B cell (primary cell): Measurements from ENCODE around the gene LIF. TPM values are rescaled to one million over a fixed set of nuclear protein-coding genes. Genes with fewer than 3 reads are reported as not detected.
A peak's percentile ranks its signal among the peaks of the same experiment; 100 is the strongest.

Experiments used
- ATAC-seq: fragments of 200-7000 bp; cut with Tn5 transposase; one replicate; pipeline ENCODE4 v1.10.0; 2021; ENCODE audit warnings: low read depth, mild to moderate bottlenecking, moderate number of reproducible peaks, moderate library complexity
- CTCF ChIA-PET: fragments of 350-600 bp; sonication (Branson Sonifier 250); formaldehyde crosslinking; loops from one replicate; lab custom pipeline; 2021; ENCODE audit warnings: antibody characterized with exemption, inconsistent platforms; lab: Charles Lee
- POLR2A ChIA-PET: fragments of 350-600 bp; sonication (Branson Sonifier 250); formaldehyde crosslinking; loops from one replicate; lab custom pipeline; 2021; ENCODE audit warnings: antibody characterized with exemption; lab: Charles Lee
- DNase-seq: peaks from one replicate; pipeline ENCODE4 v3.0.0; 2013
- H2AFZ ChIP-seq: 2 replicates; pipeline ENCODE4 v1.6.1; 2012; ENCODE audit warnings: mild to moderate bottlenecking, low read depth, low read length; ENCODE audit not compliant: insufficient read depth, poor library complexity, severe bottlenecking
- H3K27ac ChIP-seq, 2 donors: 1 replicate in 1 of 2; 2 replicates in 1 of 2; pipeline ENCODE4 v1.5.1; 2012 to 2013; ENCODE audit warnings: low read length in 2 of 2, mild to moderate bottlenecking in 2 of 2, moderate library complexity in 1 of 2
- H3K27me3 ChIP-seq, 4 experiments: fragments of 200-600 bp in 1 of 4; sonication (generic) in 1 of 4; replicated peaks in 1 of 4; 1 replicate in 2 of 4; 2 replicates in 2 of 4; pipeline versions ENCODE4 v1.6.1 to v1.7.0; 2013 to 2016; ENCODE audit warnings: low read length in 3 of 4, mild to moderate bottlenecking in 2 of 4, mixed read lengths in 1 of 4, moderate library complexity in 1 of 4; ENCODE audit not compliant: insufficient read depth in 4 of 4, control insufficient read depth in 3 of 4; ENCODE audit errors: control extremely low read depth in 1 of 4
- H3K36me3 ChIP-seq, 2 experiments: replicated peaks in 1 of 2; 1 replicate in 1 of 2; 2 replicates in 1 of 2; pipeline versions ENCODE4 v1.6.1 to v1.7.1; 2013; ENCODE audit warnings: low read length in 1 of 2; ENCODE audit not compliant: insufficient read depth in 2 of 2, control insufficient read depth in 1 of 2; ENCODE audit errors: control extremely low read depth in 1 of 2, extremely low read depth in 1 of 2
- H3K4me1 ChIP-seq, 2 donors: fragments of 200-600 bp in 1 of 2; sonication (generic) in 1 of 2; 1 replicate in 1 of 2; 2 replicates in 1 of 2; pipeline versions ENCODE4 v1.5.1 to v1.6.1; 2013 to 2017; ENCODE audit warnings: low read length in 2 of 2; ENCODE audit not compliant: control insufficient read depth in 2 of 2, insufficient read depth in 2 of 2
- H3K4me2 ChIP-seq: replicated peaks from 2 replicates; pipeline ENCODE3; 2012; ENCODE audit warnings: mild to moderate bottlenecking, low read depth, low read length; ENCODE audit not compliant: poor library complexity, severe bottlenecking
- H3K4me3 ChIP-seq, 5 experiments: fragments of 200-600 bp in 1 of 5; sonication (generic) in 1 of 5; 1 replicate in 3 of 5; 2 replicates in 2 of 5; pipeline versions ENCODE4 v1.5.1 to v1.7.0; 2011 to 2016; ENCODE audit warnings: low read length in 4 of 5, mild to moderate bottlenecking in 4 of 5, low read depth in 2 of 5, control low read depth in 1 of 5, moderate library complexity in 1 of 5; ENCODE audit not compliant: insufficient read depth in 1 of 5; ENCODE audit errors: control extremely low read depth in 1 of 5, extremely low read depth in 1 of 5
- H3K79me2 ChIP-seq: fragments of 200-600 bp; sonication (generic); one replicate; pipeline ENCODE4 v1.6.0; 2016; ENCODE audit warnings: low read length; ENCODE audit not compliant: control insufficient read depth, insufficient read depth
- H3K9ac ChIP-seq: fragments of 200-600 bp; sonication (generic); 2 replicates; pipeline ENCODE4 v1.6.1; 2017; ENCODE audit warnings: mild to moderate bottlenecking, low read length, moderate library complexity
- H3K9me3 ChIP-seq, 3 donors: one replicate each; pipeline versions ENCODE4 v1.6.1 to v1.7.1; 2013; ENCODE audit warnings: low read length in 2 of 3; ENCODE audit not compliant: control insufficient read depth in 2 of 3, insufficient read depth in 1 of 3; ENCODE audit errors: control extremely low read depth in 1 of 3
- H4K20me1 ChIP-seq: 2 replicates; pipeline ENCODE4 v1.6.0; 2012; ENCODE audit warnings: mild to moderate bottlenecking, low read length; ENCODE audit not compliant: insufficient read depth, control insufficient read depth, poor library complexity, severe bottlenecking
- H3K27ac Mint-ChIP-seq: one replicate; pipeline ENCODE4 v1.8.0; 2021; ENCODE audit warnings: mixed read lengths
- H3K27me3 Mint-ChIP-seq: one replicate; pipeline ENCODE4 v1.8.0; 2021; ENCODE audit warnings: mixed read lengths
- H3K4me1 Mint-ChIP-seq: one replicate; pipeline ENCODE4 v1.8.0; 2021; ENCODE audit warnings: mixed read lengths
- H3K4me3 Mint-ChIP-seq: one replicate; pipeline ENCODE4 v1.8.0; 2021; ENCODE audit warnings: mixed read lengths
- H3K9me3 Mint-ChIP-seq: one replicate; pipeline ENCODE4 v1.8.0; 2022; ENCODE audit warnings: mixed read lengths; ENCODE audit not compliant: insufficient read depth
- CTCF ChIP-seq: fragments of 200-600 bp; IDR thresholded peaks from one replicate; pipeline ENCODE4 v1.8.0; 2022; ENCODE audit warnings: antibody characterized with exemption, mild to moderate bottlenecking
- EZH2 ChIP-seq: IDR thresholded peaks from 2 replicates; pipeline ENCODE4 v1.6.1; 2012; ENCODE audit warnings: borderline replicate concordance, low read depth, mild to moderate bottlenecking, moderate library complexity, low read length; ENCODE audit not compliant: insufficient read depth, poor library complexity, severe bottlenecking
- WGBS: methylation state at CpG from one replicate; pipeline ENCODE4 v1.1.5; 2013; ENCODE audit warnings: missing lambda C conversion rate; ENCODE audit not compliant: insufficient coverage; 5-methylcytosine and 5-hydroxymethylcytosine counted together
- intact Hi-C: fragments of 100-400 bp; cut with micrococcal nuclease; formaldehyde crosslinking; loops from one replicate; pipeline ENCODE4 v1.10.0; 2022
- polyA plus RNA-seq: library from polyadenylated mRNA; depleted of rRNA; stranded (reverse); fragments of >200 nt; gene quantifications from 2 replicates; pipeline ENCODE4 v1.2.3, GENCODE V29; 2012
- total RNA-seq, 2 donors: library from RNA; stranded (reverse); fragments of 120-200 nt in 1 of 2; gene quantifications; 1 replicate in 1 of 2; 2 replicates in 1 of 2; pipeline versions ENCODE4 v1.2.3 to v1.2.4, GENCODE V29; 2013 to 2022

LIF gene
- total and polyA plus RNA-seq, 2 donors (not counting 1 experiment from before 2014, with no cell fraction given): 0.47 TPM; not detected in 1

- Histone ChIP-seq H3K9ac (no peak overlapping the region), H3K27ac (no peak overlapping the region), H3K27me3 (no peaks in the 10 kb centered on the region), H3K79me2 (no peaks in the 10 kb centered on the region), H3K9me3 (no peaks in the 10 kb centered on the region), H3K4me2 (no peak overlapping the region), H3K4me3 (no peak overlapping the region), H4K20me1 (no peaks in the 10 kb centered on the region), H3K4me1 (peaks cover 19 to 23% of the 10 kb centered on the region in 2 donors), H3K36me3 (no peaks in the 10 kb centered on the region), H2AFZ (no peak overlapping the region)
- no peak for DNase-seq
- ChIA-PET CTCF (no interaction called here), POLR2A (no interaction called here)
- Mint-ChIP-seq H3K4me1 (peaks cover 27% of the 10 kb centered on the region), H3K9me3 (no peaks in the 10 kb centered on the region), H3K27ac (no peak overlapping the region), H3K4me3 (no peak overlapping the region), H3K27me3 (no peaks in the 10 kb centered on the region)
- no peak for ATAC-seq
- TF ChIP-seq CTCF (no peak), EZH2 (no peak)
- intact Hi-C loops: no loop called here
These were observed 49.2 kb downstream of the LIF start for GRCh38 chr22:30197389-30197788.

- TF ChIP-seq EZH2 (no peak), CTCF (no peak)
- peak overlapping the region; percentile 44 for H3K4me2 ChIP-seq
- ATAC-seq: no peak
- no peaks in the 10 kb centered on the region for H4K20me1 ChIP-seq
- CTCF ChIA-PET: no interaction called here
- no peaks in the 10 kb centered on the region for H3K36me3 ChIP-seq
- POLR2A ChIA-PET: no interaction called here
- no CpG with 5 or more reads among the region's 2 CpGs for WGBS
- Mint-ChIP-seq H3K4me3 (peak overlapping the region; percentile 62), H3K27me3 (no peaks in the 10 kb centered on the region), H3K4me1 (peaks cover 32% of the 10 kb centered on the region), H3K27ac (peak overlapping the region; percentile 46), H3K9me3 (no peaks in the 10 kb centered on the region)
- no peak overlapping the region for H3K9ac ChIP-seq
- no peak overlapping the region for H2AFZ ChIP-seq
- H3K27ac ChIP-seq: peak overlapping the region in 1 of 2 donors; percentile 9
- H3K9me3 ChIP-seq: no peaks in the 10 kb centered on the region
- H3K79me2 ChIP-seq: no peaks in the 10 kb centered on the region
- DNase-seq: no peak
- intact Hi-C loops: no loop called here
- H3K4me3 ChIP-seq: no peak overlapping the region
- peaks cover 24 to 28% of the 10 kb centered on the region in 2 donors for H3K4me1 ChIP-seq
- H3K27me3 ChIP-seq: no peaks in the 10 kb centered on the region
These were observed 49.7 kb downstream of the LIF start for GRCh38 chr22:30196880-30197336.
